Nephron (organoid): Measurements from ENCODE around the gene OR10H1.
"Not testable (repeated sequence)": the region's sequence is repeated elsewhere in the genome, so short reads cannot be mapped to it uniquely, and the experiment has no call there.

Experiments used
- H3K27ac Mint-ChIP-seq, 3 experiments: 2 replicates each; pipeline ENCODE4 v1.8.0; 2020; ENCODE audit warnings: mixed read lengths in 3 of 3, mild to moderate bottlenecking in 2 of 3, moderate library complexity in 1 of 3
- H3K27me3 Mint-ChIP-seq: 2 replicates; pipeline ENCODE4 v1.8.0; 2021; ENCODE audit warnings: low read depth, mild to moderate bottlenecking, moderate library complexity, mixed read lengths
- H3K36me3 Mint-ChIP-seq: 2 replicates; pipeline ENCODE4 v1.8.0; 2020; ENCODE audit warnings: low read depth, mixed read lengths
- H3K4me1 Mint-ChIP-seq: 2 replicates; pipeline ENCODE4 v1.8.0; 2020; ENCODE audit warnings: mixed read lengths
- H3K4me3 Mint-ChIP-seq, 3 experiments: 2 replicates each; pipeline ENCODE4 v1.8.0; 2020; ENCODE audit warnings: mild to moderate bottlenecking in 3 of 3, mixed read lengths in 3 of 3, moderate library complexity in 2 of 3
- H3K9me3 Mint-ChIP-seq: 2 replicates; pipeline ENCODE4 v1.8.0; 2020; ENCODE audit warnings: mixed read lengths
- TF ChIP-seq, protein P1 (sequence below), 3 experiments: fragments of 200-600 bp; sonication (generic); IDR thresholded peaks; one replicate each; pipeline ENCODE4 v1.5.0; 2021; ENCODE audit warnings: antibody characterized with exemption in 3 of 3; ENCODE audit not compliant: unreplicated experiment in 3 of 3

The OR10H1 gene

DNA sequence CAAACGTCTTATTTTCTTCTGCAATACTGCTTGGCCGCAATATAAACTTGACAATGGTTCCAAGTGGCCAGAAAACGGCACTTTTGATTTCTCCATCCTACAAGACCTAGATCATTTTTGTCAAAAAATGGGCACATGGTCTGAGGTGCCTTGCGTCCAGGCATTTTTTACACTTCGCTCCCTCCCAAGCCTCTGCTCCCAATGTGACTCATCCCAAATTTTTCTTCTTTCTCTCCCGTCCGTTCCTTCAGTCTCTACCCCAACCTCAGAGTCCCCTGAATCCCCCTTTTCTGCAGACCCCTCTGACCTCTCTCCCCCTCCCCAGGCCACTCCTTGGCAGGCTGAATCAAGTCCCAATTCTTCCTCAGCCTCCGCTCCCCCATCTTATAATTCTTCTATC, 14.3 kb upstream of the OR10H1 start:
- Mint-ChIP-seq H3K4me1 (no peaks in the 10 kb centered on the region), H3K4me3 (no peak overlapping the region), H3K27ac (no peak overlapping the region), H3K27me3 (no peaks in the 10 kb centered on the region), H3K36me3 (no peaks in the 10 kb centered on the region), H3K9me3 (peaks cover 37% of the 10 kb centered on the region)
- TF ChIP-seq, protein P1, sequence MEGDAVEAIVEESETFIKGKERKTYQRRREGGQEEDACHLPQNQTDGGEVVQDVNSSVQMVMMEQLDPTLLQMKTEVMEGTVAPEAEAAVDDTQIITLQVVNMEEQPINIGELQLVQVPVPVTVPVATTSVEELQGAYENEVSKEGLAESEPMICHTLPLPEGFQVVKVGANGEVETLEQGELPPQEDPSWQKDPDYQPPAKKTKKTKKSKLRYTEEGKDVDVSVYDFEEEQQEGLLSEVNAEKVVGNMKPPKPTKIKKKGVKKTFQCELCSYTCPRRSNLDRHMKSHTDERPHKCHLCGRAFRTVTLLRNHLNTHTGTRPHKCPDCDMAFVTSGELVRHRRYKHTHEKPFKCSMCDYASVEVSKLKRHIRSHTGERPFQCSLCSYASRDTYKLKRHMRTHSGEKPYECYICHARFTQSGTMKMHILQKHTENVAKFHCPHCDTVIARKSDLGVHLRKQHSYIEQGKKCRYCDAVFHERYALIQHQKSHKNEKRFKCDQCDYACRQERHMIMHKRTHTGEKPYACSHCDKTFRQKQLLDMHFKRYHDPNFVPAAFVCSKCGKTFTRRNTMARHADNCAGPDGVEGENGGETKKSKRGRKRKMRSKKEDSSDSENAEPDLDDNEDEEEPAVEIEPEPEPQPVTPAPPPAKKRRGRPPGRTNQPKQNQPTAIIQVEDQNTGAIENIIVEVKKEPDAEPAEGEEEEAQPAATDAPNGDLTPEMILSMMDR (IDR thresholded peaks at IDR 0.05; ENCODE audit: unreplicated experiment in 3 of 3): no peak

- H3K27me3 Mint-ChIP-seq: no peaks in the 10 kb centered on the region
- H3K36me3 Mint-ChIP-seq: no peaks in the 10 kb centered on the region
- H3K4me3 Mint-ChIP-seq: no peak overlapping the region
- H3K9me3 Mint-ChIP-seq: peaks cover 42% of the 10 kb centered on the region
- TF ChIP-seq, protein P1 (IDR thresholded peaks at IDR 0.05; ENCODE audit: unreplicated experiment in 3 of 3): no peak
- H3K4me1 Mint-ChIP-seq: no peaks in the 10 kb centered on the region
- H3K27ac Mint-ChIP-seq: no peak overlapping the region
Measured at GRCh38 chr19:15829306-15829698, 13.8 kb upstream of the OR10H1 start.

DNA sequence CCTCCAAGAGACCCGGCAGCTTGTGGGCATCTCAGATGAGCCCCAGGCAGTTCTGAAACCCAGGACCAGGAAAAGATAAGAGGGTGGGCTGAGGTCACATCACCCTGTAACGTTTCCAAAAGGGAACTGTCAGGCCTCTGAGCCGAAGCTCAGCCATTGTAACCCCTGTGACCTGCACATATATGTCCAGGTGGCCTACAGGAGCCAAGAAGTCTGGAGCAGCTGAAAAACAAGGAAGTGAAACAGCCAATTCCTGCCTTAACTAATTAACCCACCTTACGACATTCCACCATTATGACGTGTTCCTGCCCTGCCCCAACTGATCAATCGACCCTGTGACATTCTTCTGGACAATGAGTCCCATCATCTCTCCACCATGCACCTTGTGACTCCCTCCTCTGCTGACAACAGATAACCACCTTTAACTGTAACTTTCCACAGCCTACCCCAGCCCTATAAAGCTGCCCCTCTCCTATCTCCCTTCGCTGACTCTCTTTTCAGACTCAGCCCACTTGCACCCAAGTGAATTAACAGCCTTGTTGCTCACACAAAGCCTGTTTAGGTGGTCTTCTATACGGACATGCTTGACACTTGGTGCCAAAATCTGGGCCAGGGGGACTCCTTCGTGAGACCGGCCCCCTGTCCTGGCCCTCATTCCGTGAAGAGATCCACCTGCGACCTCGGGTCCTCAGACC, 13.3 kb upstream of the OR10H1 start:
- H3K36me3 Mint-ChIP-seq, H3K27ac Mint-ChIP-seq, H3K4me3 Mint-ChIP-seq, H3K4me1 Mint-ChIP-seq, H3K27me3 Mint-ChIP-seq: not testable (repeated sequence)
- H3K9me3 Mint-ChIP-seq: peaks cover 46% of the 10 kb centered on the region

GRCh38 chr19:15828121-15828610, 12.7 kb upstream of the OR10H1 start:
- no peak overlapping the region for H3K4me3 Mint-ChIP-seq
- TF ChIP-seq, protein P1 (IDR thresholded peaks at IDR 0.05; ENCODE audit: unreplicated experiment in 3 of 3): no peak
- H3K27me3 Mint-ChIP-seq: no peaks in the 10 kb centered on the region
- no peaks in the 10 kb centered on the region for H3K4me1 Mint-ChIP-seq
- no peak overlapping the region for H3K27ac Mint-ChIP-seq
- H3K9me3 Mint-ChIP-seq: peaks cover 46% of the 10 kb centered on the region
- no peaks in the 10 kb centered on the region for H3K36me3 Mint-ChIP-seq

- Mint-ChIP-seq H3K4me3 (no peak overlapping the region), H3K4me1 (no peaks in the 10 kb centered on the region), H3K9me3 (peaks cover 47% of the 10 kb centered on the region), H3K27me3 (no peaks in the 10 kb centered on the region), H3K36me3 (no peaks in the 10 kb centered on the region), H3K27ac (no peak overlapping the region)
- TF ChIP-seq, protein P1 (IDR thresholded peaks at IDR 0.05; ENCODE audit: unreplicated experiment in 3 of 3): no peak
Measured at GRCh38 chr19:15825753-15826152, 10.3 kb upstream of the OR10H1 start.

DNA sequence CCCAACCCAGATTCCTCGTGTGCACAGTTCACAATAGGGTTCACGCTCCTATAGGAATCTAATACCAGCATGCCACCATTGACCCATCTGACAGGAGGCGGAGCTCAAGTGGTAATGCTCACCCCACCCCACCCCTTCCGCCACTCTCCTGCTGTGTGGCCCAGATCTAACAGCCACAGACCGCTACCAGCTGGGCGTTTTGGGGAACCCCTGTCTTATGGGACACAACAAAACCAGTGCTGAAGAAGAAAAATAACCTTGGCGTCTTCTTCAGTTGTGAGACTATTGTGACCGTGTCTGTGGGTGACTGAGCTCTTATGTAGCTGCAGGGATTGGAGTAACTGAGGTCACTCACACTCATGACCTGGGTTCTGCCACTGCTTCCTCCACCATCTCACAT, 5.2 kb upstream of the OR10H1 start:
- Mint-ChIP-seq H3K4me3 (no peak overlapping the region), H3K9me3 (peaks cover 45% of the 10 kb centered on the region), H3K27me3 (no peaks in the 10 kb centered on the region), H3K4me1 (no peaks in the 10 kb centered on the region), H3K27ac (no peak overlapping the region), H3K36me3 (no peaks in the 10 kb centered on the region)
- TF ChIP-seq, protein P1 (IDR thresholded peaks at IDR 0.05; ENCODE audit: unreplicated experiment in 3 of 3): no peak
